GM21529 (cell line): ENCODE data around the gene RIPPLY1.

Experiments used
- ATAC-seq: cut with Tn5 transposase; IDR thresholded peaks from one replicate; pipeline ENCODE4 v1.9.1; 2021; ENCODE audit not compliant: unreplicated experiment

RIPPLY1 gene, protein sequence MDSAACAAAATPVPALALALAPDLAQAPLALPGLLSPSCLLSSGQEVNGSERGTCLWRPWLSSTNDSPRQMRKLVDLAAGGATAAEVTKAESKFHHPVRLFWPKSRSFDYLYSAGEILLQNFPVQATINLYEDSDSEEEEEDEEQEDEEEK

GRCh38 chrX:106903291-106903824, at the start of gene RIPPLY1:
Gene RIPPLY1, minus strand, starts transcription at chrX:106903341. Its CDS starts 54 bp downstream, at chrX:106903287.
- ATAC-seq: no peak

GRCh38 chrX:106952538-106952937, 49.4 kb upstream of the RIPPLY1 start:
- no peak for ATAC-seq

DNA sequence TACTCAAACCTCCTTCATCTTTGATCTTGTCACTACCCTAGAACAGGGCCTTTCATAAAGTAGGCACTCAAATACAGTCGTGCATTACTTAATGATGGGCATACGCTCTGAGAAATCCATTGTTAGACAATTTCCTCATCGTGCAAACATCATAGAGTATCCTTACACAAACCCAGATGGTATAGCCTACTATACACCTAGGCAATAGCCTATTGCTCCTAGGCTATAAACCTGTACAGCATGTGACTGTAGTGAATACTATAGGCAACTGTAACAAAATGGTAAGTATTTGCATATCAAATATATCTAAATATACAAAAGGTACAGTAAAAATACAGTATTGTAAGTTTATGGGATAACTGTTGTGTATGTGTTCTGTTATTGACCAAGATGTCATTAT, 48.9 kb upstream of the RIPPLY1 start:
- ATAC-seq: no peak

- no peak for ATAC-seq
These were observed 48.1 kb upstream of the RIPPLY1 start for GRCh38 chrX:106951230-106951629.

- no peak for ATAC-seq
These were observed 47.2 kb upstream of the RIPPLY1 start for GRCh38 chrX:106950381-106950780.

GRCh38 chrX:106949366-106949765, 46.2 kb upstream of the RIPPLY1 start:
- no peak for ATAC-seq

GRCh38 chrX:106948641-106949040, 45.5 kb upstream of the RIPPLY1 start:
- no peak for ATAC-seq

GRCh38 chrX:106946464-106946863, 43.3 kb upstream of the RIPPLY1 start:
- no peak for ATAC-seq

DNA sequence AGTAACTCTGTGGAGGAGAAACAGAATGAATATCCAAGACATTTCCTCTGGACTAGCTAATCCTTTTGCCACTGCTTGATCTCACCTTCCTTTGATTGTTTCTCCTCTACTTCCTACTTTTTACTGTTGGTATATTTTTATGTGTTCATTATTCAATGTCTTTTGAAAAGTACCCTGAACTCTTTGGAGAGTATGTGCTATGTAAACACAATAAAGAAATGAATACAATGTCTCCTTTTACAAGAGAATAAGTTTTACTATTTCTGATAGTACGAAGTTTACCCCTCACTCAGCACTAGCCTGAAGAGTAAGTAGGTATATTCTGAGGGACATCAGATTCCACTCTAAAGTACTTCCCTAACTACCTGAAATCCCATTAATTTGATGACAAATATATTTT, 36.9 kb upstream of the RIPPLY1 start:
- ATAC-seq: no peak

DNA sequence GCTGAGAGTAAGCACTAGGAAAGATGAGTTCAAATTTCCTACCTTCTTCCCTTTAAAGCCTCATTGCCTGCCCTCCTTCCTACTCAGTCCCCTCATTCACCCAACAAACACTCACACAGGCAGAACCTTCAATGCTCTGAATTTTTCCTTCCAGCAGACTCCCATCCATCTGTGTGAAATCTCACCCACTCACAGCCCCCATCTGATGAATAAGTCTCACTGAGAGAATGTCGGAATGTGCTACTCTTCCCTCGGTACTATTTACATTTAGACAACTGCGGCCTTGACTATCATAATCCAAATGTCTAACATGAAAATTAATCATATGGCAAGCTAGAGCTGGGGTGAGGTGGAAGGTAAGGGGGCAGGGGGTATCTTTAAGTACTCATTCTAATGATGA, 36.4 kb upstream of the RIPPLY1 start:
- ATAC-seq: no peak

GRCh38 chrX:106936246-106936645, 33.1 kb upstream of the RIPPLY1 start:
- ATAC-seq: no peak

- no peak for ATAC-seq
These were observed 32.0 kb upstream of the RIPPLY1 start for GRCh38 chrX:106935175-106935574.

DNA sequence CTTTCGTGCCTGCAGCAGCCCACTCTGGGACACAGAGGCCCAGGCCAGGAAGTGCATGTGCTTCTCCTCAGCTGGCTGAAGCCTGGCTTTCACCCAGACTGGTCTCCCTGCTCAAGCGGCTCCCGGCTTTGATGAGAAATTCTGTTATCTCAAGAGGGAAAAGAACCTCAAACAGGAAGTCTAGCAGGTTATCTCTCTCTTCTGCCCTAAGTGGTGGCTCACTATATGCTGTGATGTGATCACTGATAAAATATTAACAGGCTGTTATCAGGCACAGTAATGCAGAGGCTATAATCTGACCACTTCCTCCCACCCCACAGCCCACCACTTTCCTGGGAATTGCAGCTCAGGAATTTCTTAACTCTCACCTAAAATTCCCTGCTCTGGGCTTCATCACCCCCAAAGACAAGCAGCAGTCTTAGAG, 30.4 kb upstream of the RIPPLY1 start:
- no peak for ATAC-seq

GRCh38 chrX:106932960-106933537, 29.9 kb upstream of the RIPPLY1 start:
- no peak for ATAC-seq

- ATAC-seq: no peak
These were observed 29.4 kb upstream of the RIPPLY1 start for GRCh38 chrX:106932492-106932923.

GRCh38 chrX:106931831-106932491, 28.8 kb upstream of the RIPPLY1 start:
- no peak for ATAC-seq

- ATAC-seq: no peak
These were observed 25.1 kb upstream of the RIPPLY1 start for GRCh38 chrX:106928227-106928626.

DNA sequence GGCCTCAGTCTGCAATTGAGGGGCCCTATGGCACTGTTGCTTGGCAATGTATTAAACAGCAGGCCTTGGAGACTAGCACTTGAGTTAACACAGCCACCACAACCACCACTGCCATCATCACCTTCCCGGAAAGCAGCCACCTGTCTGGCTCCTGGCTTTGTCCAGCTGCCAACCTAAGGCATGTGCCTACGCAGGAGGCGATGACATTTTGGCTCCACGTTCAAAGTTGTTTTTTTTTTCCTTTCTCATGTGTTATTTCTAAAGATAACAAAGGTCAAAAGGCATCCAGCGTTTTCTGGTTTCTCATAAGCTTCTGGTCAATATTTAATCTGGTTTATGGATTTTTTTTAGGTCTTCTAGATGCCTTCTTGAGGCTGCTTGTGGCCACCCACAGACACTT, 24.6 kb upstream of the RIPPLY1 start:
- no peak for ATAC-seq

GRCh38 chrX:106927023-106927422, 23.9 kb upstream of the RIPPLY1 start:
- ATAC-seq: no peak

- no peak for ATAC-seq
These were observed 18.5 kb upstream of the RIPPLY1 start for GRCh38 chrX:106921637-106922036.

DNA sequence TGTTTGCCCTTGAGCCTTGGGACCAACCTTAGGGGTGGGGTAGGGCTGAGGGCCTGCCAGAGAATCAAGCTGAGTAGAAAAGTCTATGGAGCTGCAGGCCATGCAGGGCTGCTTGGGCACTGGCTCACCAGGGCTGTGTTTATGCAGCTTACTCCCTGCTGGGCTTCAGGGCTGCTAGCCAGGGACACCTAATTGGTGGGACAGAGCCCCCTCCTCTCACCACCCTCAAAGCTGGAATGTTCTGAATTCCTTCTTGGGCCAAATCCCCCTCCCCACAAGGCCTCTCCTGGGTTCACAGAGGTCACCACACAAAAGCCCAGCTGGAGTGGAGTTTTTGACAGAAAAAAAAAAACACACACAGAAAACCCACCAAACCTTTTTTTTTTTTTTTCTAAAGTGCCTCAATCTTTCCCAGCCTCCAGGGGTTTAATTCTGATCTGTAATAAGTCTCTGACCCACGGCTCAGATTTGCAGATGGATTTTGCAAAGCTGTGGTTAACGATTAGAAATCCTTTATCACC, 16.9 kb upstream of the RIPPLY1 start, which contains the start of gene CLDN2:
CLDN2 (plus strand) TSS at position 471 of the 521 bp plus-strand sequence. CDS start 7,827 bp downstream, outside the sequence.
- no peak for ATAC-seq
